GM23248 (cell line): Measurements from ENCODE around the gene RBKS.

Source experiments
- EZH2 ChIP-seq: fragments of 200-600 bp; sonication (generic); IDR thresholded peaks from 2 replicates; pipeline ENCODE4 v1.6.1; 2018; ENCODE audit warnings: antibody characterized with exemption, mild to moderate bottlenecking; ENCODE audit not compliant: insufficient read depth, poor library complexity, severe bottlenecking
- EZH2phosphoT487 ChIP-seq: fragments of 200-600 bp; sonication (generic); IDR thresholded peaks from 2 replicates; pipeline ENCODE4 v1.6.1; 2018; ENCODE audit warnings: antibody characterized with exemption, moderate library complexity, mild to moderate bottlenecking, low read depth; ENCODE audit not compliant: insufficient read depth

DNA sequence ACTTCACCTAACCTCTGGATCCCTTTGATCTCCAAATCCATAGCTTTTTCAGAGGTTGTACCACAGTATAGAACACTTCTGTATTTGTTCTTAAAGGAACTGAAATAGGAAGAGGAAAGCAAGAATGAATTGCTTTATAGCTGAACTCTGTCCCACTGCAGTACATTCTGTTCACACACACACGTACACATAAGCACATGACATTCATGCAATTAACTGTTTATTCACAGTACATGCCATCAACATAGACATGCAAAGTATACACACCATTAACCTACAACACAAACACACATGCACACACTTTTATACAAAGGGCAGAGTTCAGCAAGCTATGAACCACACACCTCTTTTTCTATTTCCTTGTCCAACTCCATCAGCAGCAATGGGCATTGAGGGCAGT is 75.4 kb downstream of the RBKS start:
- TF ChIP-seq EZH2phosphoT487 = no peak
- no peak for TF ChIP-seq EZH2
